Erythroblast (primary cell): Measurements from ENCODE around the gene PTCD2.

Experiments used
- GATA1 ChIP-seq: IDR thresholded peaks from 2 replicates; pipeline ENCODE4 v1.6.1; 2011; ENCODE audit warnings: low read depth, mild to moderate bottlenecking, control low read depth, low read length, moderate library complexity
- POLR2A ChIP-seq: IDR thresholded peaks from 2 replicates; pipeline ENCODE4 v1.6.1; 2011; ENCODE audit warnings: mild to moderate bottlenecking, low read length

GRCh38 chr5:72300590-72301339, 19.4 kb upstream of the PTCD2 start:
- no peak for TF ChIP-seq POLR2A
- no peak for TF ChIP-seq GATA1
